ENCODE data around the gene BRSK1.

BRSK1 gene

GRCh38 chr19:55304279-55304978, 20.6 kb downstream of the BRSK1 start:
- peak; percentile 14 to 31 for DNase-seq (ENCODE audit: low read depth in 2 of 2)

GRCh38 chr19:55304980-55305379, 21.2 kb downstream of the BRSK1 start:
- DNase-seq (ENCODE audit: low read depth in 2 of 2), result no peak

- peak; percentile 24 to 41 for DNase-seq (ENCODE audit: low read depth in 2 of 2)
Observed at GRCh38 chr19:55305491-55305890, 21.7 kb downstream of the BRSK1 start.

GRCh38 chr19:55305983-55306562, 22.3 kb downstream of the BRSK1 start:
- no peak for DNase-seq (ENCODE audit: low read depth in 2 of 2)

GRCh38 chr19:55306712-55307111, 22.9 kb downstream of the BRSK1 start:
- no peak for DNase-seq (ENCODE audit: low read depth in 2 of 2)

DNA sequence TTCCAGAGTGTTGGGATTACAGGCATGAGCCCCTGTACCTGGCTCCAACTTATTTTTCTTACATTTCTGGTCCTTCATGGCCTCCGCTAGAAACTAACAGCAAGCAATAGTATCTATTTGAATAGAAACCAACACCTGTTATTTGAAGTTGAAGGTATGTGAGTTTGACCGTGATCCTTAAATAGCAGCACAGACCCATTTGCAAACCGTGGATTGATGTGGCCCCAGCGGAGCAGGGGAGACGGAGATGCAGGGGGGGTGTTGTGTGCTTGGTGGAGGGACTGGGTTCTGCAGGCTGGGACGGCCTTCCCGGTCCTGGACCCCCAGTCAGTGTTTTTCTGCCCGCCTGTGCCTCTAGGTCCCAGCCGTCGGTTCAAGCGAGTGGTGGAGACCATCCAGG, 24.5 kb downstream of the BRSK1 start:
- no peak for DNase-seq (ENCODE audit: low read depth in 2 of 2)

- no peak for DNase-seq (ENCODE audit: low read depth in 2 of 2)
Observed at GRCh38 chr19:55309448-55309847, 25.7 kb downstream of the BRSK1 start.

GRCh38 chr19:55310498-55310897, 26.7 kb downstream of the BRSK1 start:
- DNase-seq (ENCODE audit: low read depth in 2 of 2), result no peak

- DNase-seq (ENCODE audit: low read depth in 2 of 2), result no peak
Observed at GRCh38 chr19:55311397-55311796, 27.6 kb downstream of the BRSK1 start.

- no peak for DNase-seq (ENCODE audit: low read depth in 2 of 2)
Observed at GRCh38 chr19:55311797-55312196, 28.0 kb downstream of the BRSK1 start.

DNA sequence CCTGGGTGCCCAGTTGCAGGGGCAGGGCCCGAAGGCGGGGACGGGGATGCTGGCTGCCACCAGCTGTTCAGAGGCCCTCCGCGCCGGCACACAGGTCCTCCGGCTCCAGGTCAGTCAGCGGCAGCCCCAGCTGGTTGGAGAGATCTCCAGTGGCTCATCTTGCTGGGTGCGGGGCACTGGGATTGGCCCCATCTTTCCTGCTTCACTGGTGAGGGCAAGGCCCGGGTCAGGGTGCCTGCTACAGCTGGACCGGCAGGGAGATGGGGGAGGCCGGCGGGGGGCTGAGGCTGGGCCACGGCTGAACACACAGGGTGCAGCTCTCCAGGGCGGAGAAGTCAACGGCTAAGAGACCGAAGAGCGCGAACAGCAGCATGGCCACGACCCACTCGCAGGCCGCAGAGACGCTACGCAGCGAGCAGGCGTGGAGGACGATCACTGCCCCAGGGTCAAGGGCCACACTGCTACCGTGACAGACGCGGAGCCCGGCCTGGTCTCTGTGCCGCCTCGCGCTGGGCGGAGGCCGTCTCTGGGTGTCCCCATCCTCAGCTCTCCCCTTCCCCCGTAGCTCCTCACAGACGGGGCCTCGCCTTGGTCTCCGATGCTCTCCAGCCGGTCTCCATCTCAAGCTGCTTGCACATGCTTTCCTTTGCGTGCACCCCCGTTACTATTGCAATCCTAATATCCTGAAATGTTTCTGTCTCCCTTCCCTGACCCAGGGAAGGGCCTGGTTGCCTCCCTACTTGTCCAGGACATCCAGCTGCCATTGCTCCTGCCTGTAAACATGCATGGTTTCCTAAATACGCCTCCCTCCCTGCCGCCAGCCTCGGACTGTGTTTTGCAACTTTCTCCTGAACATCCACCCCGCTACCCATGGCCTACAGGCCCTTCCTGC, 29.1 kb downstream of the BRSK1 start:
- DNase-seq (ENCODE audit: low read depth in 2 of 2), result no peak

- no peak for DNase-seq (ENCODE audit: low read depth in 2 of 2)
Observed at GRCh38 chr19:55314396-55314795, 30.6 kb downstream of the BRSK1 start.

DNA sequence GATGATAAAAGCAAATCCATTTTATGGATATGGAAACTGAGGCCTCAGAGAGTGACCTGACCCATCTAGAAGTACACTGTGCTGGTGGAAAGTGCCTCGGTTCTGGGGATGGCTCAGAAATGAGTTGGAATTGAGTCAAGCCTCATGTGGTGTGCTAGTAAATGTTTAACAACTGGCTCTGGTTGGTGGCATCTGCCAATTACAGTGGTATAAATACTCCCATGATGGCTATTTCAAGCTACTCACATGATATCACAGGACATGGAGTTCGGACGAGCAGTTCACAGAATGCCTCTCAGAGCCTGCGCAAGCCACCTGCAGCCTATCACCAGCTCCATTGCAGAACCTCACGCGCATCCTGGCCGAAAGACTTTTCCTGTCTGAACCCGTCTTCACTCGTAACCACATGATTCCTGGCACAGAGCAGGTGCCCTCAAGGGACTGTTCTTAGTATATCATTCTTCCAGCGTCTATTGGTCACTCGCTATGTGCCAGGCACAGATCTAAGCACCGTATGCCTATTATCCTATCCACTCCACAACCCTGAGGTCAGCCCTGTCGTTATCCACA, 32.2 kb downstream of the BRSK1 start:
- no peak for DNase-seq (ENCODE audit: low read depth in 2 of 2)

GRCh38 chr19:55316646-55317045, 32.8 kb downstream of the BRSK1 start:
- no peak for DNase-seq (ENCODE audit: low read depth in 2 of 2)

GRCh38 chr19:55319785-55320184, 36.0 kb downstream of the BRSK1 start:
- DNase-seq (ENCODE audit: low read depth in 2 of 2), result no peak

- no peak for DNase-seq (ENCODE audit: low read depth in 2 of 2)
Observed at GRCh38 chr19:55320844-55321419, 37.1 kb downstream of the BRSK1 start.

DNA sequence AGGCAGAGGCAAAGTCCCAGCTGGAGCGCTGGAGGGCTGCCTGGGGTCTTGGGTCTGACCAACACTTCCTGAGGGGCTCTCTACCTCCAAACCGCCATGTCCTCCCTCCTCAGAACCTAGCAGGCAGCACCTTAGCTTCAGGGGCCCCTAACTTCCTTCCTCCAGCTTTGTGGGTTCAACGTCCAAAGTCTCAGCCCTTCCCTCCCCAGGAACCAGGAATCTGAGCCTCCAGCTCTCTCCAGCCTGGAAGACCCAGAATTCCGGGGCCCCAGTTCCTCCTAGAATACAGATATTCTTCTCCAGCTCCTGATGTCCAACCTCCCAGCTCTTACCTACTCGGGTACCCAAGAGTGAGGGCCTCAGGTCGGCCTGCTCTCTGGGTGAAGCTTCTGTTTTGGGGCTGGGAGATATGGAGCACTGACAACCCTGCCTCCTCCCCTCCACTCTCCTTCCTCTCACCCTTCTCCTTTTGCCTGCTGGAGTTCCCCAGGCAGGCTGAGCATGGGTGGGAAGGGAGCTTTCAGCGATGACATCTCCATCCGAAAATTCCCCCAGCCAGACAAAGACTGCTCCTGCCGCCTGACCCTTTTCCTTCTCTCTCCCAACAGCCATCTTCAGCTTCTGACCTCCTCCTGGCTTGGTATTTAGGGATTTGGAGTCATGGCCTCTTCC, 37.8 kb downstream of the BRSK1 start:
- DNase-seq (ENCODE audit: low read depth in 2 of 2), result no peak

- no peak for DNase-seq (ENCODE audit: low read depth in 2 of 2)
Observed at GRCh38 chr19:55322204-55322885, 38.5 kb downstream of the BRSK1 start.

DNA sequence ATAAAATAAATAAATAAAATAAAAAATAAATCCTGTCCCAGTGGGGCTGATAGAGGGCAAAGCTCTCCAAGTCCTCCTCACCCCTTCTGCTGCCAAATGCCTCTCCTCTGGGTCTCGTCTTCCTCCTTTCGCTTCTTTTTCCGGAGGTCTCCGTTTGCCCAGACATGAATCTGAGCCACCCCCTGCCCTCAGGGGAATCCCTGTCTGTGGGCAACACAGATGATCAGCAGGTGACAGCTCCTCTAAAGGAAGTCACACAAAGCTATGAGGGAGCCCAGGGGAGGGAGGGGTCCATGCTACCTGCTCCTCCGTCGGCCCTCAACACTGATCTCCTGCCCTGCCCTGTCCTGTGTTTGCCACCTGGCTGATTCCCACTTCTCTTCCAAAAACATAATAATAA, 40.9 kb downstream of the BRSK1 start:
- DNase-seq (ENCODE audit: low read depth in 2 of 2), result no peak

GRCh38 chr19:55325172-55325571, 41.4 kb downstream of the BRSK1 start, which contains the start of gene TMEM150B:
TMEM150B (minus strand) TSS chr19:55325341; CDS start chr19:55321036, 4,305 bp downstream.
- no peak for DNase-seq (ENCODE audit: low read depth in 2 of 2)

All from stimulated activated CD4-positive, alpha-beta T cell treated with anti-CD3 and anti-CD28 coated beads, Interleukin-15, amount 100 ng/mL, for 48 hours (primary cell).